ENCODE data around the gene EXOC6B.
"Not testable (repeated sequence)": the region's sequence is repeated elsewhere in the genome, so short reads cannot be mapped to it uniquely, and the experiment has no call there.

EXOC6B gene

DNA sequence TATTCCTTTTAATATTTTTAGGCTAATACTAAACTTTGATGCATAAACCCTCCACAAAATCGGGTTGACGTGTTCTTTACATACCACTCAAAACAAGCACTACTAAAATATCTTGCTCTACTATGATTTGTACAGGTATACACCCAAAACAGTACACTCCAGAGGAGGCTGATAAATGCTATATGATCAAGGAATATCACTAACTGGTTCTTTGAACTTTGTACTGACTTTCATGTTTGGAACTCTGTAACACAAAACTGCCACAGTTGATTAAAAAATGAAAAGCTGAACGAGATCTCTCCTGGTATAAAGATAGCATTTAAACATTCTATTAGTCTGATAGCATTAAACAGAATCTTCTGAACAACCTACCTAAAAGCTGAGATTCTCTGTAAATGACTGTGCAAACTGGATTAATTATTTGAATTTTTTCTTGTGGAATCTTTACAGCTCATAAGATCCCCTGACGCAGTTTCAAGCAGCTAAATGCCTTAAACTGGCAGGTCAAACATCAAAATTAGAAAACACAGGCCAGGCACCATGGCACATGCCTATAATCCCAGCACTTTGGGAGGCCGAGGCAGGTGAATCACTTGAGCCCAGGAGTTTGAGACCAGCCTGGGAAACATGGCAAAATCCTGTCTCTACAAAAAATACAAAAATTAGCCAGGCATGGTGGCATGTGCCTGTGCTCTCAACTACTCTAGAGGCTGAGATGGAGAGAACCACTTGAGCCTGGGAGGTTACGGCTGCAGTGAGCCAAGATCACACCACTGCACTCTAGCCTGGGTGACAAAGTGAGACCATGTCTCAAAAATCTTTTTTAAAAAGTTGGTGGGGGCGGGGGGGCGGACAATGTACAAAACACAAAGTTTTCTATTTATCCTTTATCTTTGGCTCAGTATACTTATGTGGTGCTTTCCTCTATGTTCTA lies 150.6 kb downstream of the EXOC6B start:
- no peak for DNase-seq

DNA sequence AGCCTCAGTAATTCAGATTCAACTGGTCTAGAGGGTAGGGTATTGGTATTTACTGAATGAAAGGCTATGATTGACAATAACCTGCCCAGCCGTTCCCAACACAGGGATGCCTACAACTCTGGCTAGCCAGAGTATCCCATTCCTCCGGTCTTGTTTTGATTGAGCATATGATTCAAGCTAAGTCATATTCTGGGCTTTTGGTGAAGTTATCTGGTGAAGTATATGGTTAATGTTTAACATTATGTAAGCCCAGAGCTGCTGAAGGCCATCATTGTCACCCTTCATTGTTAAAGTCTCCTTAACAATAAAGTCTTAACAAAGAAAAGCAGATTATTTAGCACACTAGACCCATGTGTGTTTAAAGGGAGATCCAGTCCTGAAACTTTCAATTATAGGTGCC lies 152.6 kb downstream of the EXOC6B start:
- no peak for DNase-seq

- DNase-seq: no peak
Observed at GRCh38 chr2:72669121-72669520, 156.7 kb downstream of the EXOC6B start.

- no peak for DNase-seq
Observed at GRCh38 chr2:72668647-72669046, 157.2 kb downstream of the EXOC6B start.

DNA sequence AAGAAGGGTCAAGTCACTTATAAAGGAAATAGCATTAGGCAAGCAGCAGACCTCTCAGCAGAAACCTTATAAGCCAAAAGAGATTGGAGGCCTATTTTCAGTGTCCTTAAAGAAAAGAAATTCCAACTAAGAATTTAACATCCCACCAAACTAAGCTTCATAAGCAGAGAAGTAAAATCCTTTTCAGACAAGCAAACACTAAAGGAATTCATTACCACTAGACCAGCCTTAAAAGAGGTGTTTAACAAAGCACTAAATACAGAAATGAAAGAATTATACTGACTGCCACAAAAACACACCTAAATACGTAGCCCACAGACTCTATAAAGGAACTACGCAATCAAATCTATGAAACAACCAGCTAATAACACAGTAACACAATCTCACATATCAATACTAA lies 160.4 kb downstream of the EXOC6B start:
- DNase-seq: no peak

DNA sequence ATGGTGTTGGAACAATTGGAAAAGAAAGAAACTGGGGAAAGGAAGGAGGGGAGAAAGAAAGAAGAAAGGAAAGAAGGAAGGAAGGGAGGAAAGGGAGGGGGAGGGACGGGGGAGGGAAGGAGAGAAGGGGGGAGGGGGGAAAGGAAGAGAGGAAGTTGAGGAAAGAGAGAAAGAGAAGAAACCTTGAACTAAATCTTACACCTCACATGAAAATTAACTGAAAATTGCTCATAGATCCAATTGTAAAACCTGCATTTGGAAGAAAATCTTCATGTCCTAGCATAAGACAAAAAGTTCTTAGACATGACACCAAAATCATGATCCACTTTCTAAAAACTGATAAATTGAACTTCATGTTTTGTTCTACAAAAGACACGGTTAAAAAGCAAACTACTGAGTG lies 163.8 kb downstream of the EXOC6B start:
- DNase-seq: no peak

- DNase-seq: no peak
Observed at GRCh38 chr2:72649810-72650209, 176.0 kb downstream of the EXOC6B start.

DNA sequence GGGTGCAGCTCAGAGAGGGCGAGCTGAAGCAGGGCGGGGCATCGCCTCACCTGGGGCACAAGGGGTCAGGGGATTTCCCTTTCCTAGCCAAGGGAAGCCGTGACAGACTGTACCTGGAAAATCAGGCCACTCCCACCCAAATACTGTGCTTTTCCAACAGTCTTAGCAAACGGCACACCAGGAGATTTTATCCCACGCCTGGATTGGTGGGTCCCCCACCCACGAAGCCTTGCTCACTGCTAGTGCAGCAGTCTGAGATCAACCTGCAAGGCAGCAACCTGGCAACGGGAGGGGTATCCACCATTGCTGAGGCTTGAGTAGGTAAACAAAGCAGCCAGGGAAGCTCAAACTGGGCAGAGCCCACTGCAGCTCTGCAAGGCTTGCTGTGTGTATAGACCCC lies 184.6 kb downstream of the EXOC6B start:
- DNase-seq: not testable (repeated sequence)

GRCh38 chr2:72638600-72639211 lies 187.1 kb downstream of the EXOC6B start:
- DNase-seq: no peak

DNA sequence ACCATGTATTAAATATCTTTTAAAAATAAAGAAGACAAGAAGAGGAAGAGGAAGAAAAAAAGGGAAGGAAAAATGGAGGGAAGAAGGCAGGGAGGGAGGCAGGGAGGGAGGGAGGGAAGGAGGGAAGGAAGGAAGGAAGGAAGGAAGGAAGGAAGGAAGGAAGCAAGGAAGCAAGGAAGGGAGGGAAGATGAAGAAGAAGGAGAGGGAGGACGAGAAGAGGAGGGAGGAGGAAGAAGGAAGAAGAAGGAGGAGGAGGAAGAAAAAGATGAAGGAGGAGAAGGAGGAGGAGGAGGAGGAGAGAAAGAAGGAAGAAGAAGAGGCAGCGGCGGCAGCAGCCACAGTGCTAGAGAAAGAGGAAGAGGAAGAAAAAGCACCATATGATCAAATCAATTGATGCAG lies 189.6 kb downstream of the EXOC6B start:
- DNase-seq: no peak

DNA sequence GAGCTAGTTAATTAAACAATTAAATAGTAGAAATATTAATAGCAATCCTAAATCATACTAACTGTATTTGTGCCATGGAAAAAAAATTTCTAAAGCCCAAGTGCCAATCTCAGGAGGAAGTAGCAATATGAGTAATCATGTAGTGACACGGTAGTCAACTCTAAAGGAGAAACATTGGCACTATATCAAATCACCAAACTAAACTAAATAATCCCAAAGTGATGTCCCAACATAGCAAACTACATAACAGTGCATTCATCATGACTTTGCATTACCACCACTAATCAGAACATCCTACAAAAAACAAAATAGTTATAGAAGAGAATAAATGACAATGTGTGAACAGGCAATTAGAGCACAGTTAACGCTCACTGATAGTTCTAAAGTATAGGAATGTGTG lies 195.1 kb downstream of the EXOC6B start:
- no peak for DNase-seq

DNA sequence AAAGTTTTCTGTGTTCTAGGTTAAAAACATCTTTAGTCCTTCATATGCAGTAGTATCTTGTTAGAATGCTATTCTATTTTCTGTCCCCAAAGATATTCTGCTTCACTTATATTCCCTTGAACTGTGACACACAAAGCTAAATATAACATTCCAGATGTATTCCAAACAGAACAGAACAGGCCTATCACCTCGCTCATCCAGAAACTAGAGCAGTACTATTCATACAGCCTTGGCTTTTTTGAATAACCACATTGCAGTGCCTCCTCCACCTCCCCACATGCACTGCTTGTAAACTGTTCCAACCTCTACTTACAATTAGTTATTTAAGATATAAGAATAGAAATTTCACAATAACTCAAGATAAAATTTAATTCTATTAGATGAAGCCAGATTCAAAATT lies 196.8 kb downstream of the EXOC6B start:
- DNase-seq: no peak

DNA sequence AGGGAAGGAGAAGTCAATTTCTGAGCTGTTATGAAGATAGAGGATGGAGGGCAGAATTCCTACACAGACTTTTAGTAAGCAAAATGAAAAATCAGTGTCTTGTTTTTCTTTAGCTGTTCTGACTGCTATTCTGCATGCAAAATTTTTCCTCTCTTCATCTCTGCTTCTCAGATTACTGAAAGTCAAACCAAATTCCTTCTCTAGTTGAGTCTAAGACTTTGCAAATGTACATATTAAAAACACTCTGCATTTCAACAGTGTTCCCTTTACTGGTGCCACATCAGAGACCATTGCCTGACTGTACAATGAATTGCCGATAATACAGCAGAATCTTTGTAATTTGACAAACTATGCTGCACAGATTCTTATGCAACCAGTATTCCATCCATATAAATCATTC lies 198.8 kb downstream of the EXOC6B start:
- DNase-seq: no peak

GRCh38 chr2:72625366-72625765 lies 200.5 kb downstream of the EXOC6B start:
- no peak for DNase-seq

DNA sequence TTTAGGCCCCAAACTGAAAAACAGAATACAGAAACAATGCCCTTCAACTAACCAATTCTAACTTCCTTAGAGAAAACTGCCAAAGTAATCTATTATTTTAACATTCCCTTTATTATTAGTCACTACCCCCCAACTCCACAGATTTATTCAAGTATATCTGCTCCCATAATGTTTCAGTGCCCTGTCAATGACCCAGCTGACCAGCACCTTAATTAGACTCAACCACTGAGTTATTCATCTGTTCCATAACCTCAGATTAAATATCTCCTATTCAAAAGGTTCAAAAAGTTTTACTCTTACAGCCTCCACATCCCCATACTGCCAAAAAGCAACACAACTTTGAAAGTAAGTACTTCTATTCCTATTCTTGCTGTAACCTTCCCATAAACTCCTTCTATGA lies 202.4 kb downstream of the EXOC6B start:
- no peak for DNase-seq

- DNase-seq: peak; percentile 6
Observed at GRCh38 chr2:72619626-72620025, 206.2 kb downstream of the EXOC6B start.

DNA sequence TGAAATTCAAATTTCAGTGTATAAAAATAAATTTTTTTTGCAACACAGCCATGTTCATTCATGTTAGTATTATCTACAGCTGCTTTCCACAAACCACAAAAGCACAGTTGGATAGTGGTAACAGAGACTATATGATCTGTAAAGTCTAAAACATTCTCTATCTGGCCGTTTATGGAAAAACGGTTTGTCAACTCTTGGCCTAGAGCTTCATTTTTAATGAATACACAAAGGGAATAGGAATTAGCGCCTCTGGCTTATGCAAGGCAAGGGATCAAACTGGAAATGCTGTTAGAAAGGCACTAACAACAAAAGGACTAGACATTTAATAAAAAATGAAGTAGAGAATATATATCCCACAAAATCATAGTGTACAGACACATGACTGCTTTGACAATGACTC lies 211.9 kb downstream of the EXOC6B start:
- DNase-seq: no peak

- DNase-seq: no peak
Observed at GRCh38 chr2:72612614-72613160, 213.1 kb downstream of the EXOC6B start.

GRCh38 chr2:72607189-72607588 lies 218.6 kb downstream of the EXOC6B start:
- DNase-seq: no peak

- no peak for DNase-seq
Observed at GRCh38 chr2:72605836-72606442, 219.9 kb downstream of the EXOC6B start.

GRCh38 chr2:72604468-72604867 lies 221.4 kb downstream of the EXOC6B start:
- DNase-seq: no peak

DNA sequence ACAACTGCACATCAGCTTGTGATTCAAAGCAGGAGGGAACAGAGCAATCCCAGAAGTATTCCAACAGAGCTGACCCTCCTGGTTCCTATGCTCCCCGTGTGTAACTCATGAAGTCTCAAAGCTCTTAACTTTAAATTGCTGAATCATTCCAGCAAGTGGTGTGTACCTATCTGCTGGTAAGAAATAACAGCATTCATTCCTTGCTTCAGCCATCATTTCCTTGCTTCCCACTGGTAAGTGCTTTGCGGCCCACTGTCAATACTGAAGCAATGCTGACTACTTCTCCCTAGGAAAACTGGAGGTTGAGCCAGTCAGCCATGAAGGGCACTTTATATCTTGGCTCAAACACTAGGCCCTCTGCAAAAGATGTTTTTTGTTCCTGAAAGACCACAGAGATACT lies 222.4 kb downstream of the EXOC6B start:
- DNase-seq: no peak

DNA sequence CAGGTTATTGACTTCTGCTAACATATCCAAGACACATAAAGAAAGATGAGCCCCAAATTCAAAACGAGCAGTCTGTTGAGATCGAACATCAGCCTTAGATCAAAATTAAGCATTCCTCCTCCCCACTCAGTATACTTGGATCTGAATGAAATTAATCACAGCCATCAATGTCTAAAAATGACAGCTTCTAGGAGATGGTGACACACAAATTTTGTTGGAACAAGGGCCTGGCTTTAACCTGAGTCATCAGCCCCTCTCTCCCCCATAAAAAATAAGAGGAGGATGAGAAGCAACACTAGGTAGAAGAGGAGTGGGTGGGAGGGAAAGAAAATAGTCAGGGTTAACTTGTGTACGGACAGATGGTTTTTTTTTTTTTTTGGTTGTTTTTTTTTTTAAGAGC lies 223.1 kb downstream of the EXOC6B start:
- no peak for DNase-seq

DNA sequence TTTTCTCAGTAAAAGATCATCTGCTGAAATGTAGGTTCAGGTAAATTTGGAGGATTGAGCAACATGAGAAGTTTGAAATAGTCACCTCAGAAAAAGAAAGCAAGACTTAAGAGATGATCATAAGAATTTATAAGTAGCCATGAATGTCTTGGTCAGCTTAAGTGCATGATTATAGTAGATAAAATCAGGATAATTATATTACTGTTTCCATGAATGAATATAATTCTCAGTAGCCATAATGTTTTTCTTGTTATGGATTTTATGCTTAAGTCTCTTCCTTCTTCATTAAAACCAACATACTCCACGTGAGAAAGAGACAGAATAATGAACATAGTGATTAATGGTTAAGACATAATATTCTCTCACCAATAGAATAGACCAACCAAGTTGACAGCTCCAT lies 223.7 kb downstream of the EXOC6B start:
- DNase-seq: no peak

Measured in NCI-H146 (cell line).